Measurements from ENCODE around the gene PGM2L1.
"Not testable (repeated sequence)": the region's sequence is repeated elsewhere in the genome, so short reads cannot be mapped to it uniquely, and the experiment has no call there.

Gene PGM2L1

DNA sequence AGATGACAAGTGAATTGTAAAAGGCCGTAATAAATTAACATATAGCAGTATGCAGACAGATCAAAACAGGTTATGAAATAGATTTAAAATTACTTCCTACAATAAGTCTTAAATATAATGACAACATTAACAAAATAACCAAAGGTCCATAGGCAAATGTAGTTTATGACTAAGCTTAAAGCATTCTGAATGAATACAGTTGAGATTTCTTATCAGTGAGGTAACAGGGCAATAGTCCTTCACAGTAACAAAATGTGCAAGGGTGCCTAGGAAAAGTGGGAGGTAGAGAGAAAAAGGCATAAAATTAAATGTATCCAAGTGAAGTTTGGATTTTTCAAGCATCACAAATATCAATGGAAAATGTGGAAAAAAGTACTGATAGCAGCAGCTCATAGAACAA is 65.9 kb downstream of the PGM2L1 start:
- ATAC-seq = no peak

DNA sequence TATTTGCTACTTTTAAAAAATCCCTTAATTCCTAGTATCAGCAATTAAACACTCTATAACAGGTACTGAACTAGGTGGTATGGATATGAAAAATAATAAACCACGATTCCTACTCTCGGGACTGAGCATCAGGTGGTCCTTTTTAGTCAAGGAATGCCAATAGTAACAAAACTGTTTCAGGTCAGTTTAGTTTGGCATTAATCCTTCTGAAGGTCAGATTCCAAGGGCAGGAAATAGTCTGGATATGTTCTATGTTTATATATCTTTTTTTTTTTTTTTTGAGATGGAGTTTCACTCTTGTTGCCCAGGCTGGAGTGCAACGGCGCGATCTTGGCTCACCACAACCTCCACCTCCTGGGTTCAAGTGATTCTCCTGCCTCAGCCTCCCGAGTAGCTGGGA is 67.2 kb downstream of the PGM2L1 start:
- ATAC-seq = not testable (repeated sequence)

DNA sequence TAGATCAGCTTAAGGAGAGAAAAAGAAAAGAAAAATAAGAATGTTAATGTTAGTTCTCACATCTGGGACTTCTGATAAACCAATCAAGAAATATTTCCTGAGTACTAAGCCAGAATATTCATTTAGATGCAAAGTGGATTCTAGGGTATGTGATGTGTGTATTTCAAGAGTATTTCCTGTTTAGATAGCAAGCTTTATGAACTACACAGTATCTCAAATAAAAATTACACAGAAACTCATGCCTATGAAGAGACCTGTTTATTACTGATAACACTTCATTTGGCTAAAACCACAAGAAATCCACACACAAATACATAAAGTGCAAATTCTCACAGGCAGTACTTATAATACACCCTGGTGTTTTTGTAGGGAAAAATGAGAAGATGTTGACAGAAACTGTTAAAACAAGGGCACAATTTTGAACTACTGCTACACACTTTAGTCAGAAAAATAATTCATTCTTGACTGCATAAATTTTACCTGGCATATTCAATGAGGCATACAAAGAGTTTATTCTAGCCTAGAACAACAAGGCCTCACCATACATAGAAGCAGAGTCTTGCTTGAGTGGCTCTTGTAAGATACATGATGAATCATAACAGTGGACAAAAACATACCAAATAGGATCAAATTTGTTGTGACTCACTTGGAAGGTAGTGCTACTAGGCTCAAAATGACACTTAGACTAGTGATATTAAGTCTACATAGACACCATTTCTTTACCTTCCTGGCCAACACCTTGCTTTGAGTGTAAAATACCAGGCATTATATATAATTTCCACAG is 68.0 kb downstream of the PGM2L1 start:
- ATAC-seq = no peak

DNA sequence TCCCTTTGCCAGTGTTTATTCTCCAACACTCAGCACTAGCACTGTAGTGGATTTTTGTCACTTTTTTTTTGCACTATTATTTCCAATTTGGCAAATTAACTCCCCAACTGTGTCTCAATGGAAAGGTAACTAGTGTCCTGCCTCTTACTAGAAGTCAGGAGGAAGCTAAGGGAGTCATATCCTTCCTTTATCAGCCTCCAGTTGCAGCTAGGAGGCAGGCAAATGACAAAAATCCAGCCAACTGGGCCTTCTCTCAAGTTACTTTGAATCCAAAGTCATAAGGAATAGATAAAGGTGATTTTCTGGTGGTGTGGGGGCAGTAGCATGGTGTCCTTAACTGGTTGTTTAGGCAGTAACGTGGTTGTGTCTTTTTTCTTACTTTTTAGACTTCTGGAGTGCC is 71.2 kb downstream of the PGM2L1 start:
- no peak for ATAC-seq

DNA sequence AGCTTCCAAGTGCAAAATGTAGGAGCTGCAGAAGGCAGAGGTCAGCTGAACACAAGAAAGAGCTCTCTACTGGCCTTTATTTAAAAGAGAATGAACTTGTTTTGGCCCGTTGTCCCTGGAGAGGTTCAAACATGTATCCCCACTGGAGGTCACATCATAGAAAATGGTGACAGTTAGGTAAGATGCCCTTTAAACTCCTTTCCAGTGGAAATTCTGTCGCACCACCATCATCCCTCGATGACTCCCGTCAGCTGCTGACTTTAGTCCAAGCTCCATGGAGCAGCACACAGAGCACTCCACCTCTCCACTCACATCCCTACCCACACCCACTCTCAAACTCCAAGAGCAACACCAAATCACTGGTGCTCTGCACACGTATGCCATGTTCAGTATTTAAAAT is 71.6 kb downstream of the PGM2L1 start:
- no peak for ATAC-seq

DNA sequence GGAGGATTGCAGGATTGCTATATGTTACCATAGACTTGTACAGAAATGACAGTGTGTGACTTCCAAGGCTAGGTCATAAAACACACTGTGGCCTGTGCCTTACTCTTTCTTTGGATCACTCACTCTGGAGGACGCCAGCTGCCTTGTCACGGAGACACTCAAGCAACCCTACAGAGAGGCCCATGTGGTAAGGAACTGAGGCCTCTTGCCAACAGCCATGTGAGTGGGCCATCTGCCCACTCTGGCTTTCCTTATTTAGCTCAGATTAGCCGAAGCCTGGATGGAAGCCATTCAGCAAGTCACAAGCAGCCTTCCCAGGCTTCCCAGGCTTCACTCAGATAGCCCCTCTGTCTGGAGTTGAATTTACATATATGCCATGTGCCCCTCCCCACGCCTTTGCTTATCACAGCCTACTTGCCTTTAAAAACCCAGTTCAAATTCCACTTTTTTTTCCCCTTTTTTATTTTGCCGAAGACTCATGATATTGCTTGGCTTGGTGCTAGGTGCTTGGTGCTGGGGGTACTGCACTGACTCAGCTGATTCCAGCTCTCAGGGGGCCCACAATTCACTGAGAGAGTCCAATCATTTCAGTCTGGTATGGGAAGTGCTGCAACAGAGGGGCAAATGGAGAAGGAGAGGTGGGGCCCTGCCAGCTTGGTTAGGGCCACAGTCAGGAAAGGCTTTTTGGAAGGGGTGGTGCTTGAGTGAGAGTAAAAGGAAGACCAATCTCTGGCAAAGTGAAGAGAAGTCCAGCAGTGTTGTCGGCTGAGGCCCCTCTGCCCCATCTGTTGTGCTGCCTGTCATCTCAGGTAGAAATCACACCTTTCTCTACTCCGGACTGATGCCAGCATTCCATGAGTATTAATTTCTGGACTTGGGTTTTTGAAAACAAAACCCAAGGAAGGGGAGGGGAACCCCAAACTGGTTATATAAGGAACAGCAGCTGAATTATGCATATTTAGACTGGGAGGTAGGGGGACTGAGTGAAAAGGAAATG is 72.3 kb downstream of the PGM2L1 start:
- no peak for ATAC-seq

DNA sequence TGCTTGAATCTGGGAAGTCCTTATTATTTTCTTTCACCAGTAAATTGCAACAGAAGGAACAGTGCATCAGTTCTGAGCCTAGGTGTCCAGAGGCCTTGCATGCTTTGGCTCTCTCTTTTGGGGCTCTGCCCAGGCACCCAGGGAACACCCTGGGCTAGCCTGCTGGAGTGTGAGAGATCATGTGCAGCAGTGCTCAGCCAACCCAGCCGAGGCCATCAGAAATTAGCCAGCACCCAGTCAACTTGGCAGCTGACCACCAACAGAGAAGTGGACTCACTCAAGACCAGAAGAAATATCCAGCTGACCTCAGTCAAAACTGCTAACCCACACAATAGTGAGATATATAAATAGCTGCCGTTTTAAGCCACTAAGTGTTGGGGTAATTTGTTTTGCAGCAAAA is 75.6 kb downstream of the PGM2L1 start:
- ATAC-seq = no peak

DNA sequence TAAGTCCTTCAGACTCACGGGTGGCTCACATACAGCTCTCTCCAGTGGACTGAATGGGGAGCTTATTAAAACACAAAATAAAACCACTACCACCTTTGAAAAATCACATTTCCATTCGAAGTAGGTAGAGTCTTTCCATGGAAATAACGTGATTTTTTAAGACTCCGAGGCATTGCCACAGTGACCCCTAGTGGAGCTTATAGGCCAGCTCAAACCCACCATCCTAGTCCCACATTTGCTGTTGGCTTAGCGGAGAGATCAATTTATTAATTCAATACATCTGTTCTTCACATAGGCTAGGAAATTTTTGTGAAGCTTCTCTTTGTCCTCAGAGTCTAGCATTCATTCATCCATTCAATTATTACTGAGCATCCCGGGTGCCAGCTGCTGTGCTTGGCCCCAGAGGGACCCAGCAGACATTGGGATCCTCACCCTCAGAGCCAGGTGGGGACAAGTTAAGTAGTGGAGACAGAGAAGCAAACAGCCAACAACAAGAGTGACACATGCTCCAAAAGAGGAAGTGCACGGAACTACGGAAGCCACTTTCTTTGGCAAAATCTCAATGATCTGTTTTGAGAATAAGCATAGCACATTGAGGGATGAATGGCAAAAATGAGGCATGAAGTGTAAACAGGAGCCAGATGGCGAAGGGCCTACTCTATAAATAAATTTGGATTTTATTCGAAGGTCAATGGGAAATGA is 76.6 kb downstream of the PGM2L1 start:
- ATAC-seq = no peak

DNA sequence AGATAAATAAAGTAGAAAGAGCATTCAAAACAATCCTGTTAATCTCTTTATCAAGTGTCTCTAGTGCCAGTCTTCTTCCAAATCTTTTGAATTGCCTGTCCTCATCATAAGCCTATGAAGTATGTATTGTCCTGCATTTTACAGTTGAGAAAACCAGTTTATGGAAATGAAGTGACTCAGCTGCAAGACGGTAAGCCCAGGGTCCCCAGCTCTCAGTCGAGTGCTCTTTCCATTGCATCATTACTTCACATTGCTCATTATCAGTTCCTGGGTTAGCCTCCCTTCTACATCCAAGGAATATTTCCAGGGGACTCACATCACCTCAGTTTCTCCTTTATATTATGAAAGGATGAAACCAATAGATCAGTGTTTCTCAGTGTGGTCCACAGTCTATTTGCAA is 77.7 kb downstream of the PGM2L1 start:
- ATAC-seq = no peak

DNA sequence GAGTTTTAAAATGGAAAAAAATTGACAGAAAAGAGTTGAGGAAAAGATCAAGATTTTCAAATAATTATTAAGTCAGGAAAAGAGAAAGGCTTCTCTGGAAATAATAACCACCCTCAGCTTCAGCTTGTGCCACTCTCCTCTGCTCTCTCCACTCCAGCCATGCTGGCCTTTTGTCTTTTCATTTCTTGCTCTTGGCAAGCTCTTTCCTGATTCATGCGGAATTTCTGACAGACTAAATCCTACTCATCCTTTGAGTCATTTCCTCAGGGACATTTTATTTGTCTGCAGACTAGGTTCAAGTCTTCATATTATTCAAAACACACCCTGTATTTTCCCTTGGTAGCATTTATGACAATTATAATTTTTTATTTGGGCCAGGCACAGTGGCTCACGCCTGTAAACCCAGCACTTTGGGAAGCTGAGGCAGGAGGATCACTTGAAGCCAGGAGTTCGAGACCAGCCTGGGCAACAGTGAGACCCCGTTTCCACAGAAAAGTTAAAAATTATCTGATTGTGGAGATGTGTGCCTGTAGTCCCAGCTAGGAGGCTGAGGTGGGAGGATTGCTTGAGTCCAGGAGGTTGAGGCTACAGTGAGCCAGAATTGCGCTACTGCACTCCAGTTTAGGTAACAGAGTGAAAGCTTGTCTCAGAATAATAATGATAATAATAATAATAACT is 79.0 kb downstream of the PGM2L1 start:
- no peak for ATAC-seq

DNA sequence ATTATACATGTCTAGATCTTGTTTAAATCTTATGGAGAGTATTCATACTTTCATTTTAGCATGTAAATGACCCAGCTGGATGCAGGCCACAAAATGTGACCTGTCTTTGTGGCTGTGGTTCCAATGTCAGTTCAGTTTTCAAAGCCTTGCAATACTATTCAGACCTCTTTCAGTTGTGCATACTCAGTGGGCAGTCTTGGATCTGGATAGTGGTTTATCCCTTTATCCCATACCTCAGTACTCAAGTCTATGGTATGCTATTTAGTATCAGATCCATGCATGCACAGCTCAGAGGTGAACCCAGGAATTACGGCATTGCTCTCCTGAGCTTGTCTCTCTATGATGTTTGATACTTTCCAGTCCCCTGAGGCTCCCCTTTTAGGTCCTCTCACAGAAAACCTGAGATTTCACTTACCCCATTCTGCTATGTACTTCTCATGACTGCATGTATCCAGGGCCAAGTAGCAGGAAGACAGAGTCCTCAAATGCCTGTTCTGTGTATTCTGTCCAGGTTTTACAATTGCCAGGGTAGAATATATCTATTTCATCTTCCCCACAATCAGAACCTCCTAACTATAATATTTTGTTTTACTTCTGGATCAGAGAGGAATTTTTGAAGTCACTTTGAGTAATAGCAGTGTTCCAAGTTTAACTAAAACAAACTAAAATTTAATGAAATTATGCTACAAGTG is 79.8 kb downstream of the PGM2L1 start:
- no peak for ATAC-seq

DNA sequence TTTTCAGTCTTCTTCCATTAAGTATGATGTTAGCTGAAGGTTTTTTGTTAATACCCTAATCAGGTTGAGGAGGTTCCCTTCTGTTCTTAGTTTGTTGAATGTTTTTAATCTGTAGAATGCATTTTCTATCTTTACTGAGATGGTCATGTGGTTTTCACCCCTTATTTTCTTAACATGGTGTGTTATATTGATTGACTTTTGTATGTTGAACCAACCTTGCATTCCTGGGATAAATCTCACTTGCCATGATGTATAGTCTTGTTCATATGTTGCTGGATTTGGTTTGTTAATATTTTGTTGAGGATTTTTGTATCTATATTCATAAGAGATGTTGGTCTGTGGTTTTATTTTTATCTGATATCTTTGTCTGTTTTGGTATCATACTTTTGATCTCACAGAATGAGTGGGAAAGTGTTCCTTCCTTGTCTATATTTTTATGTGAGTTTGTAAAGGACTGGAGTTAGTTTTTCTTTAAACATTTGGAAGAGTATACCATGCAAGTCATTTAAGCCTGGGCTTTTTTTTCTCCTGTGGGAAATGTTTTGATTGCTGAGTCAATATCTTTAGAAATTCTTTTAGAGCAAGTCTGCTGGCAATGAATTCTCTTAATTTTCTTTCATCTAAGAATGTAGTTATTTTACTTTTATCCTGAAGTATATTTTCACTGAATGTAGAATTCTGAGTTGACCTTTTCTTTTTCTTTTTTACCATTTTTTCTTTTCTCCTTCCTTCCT is 81.3 kb downstream of the PGM2L1 start:
- ATAC-seq = no peak

DNA sequence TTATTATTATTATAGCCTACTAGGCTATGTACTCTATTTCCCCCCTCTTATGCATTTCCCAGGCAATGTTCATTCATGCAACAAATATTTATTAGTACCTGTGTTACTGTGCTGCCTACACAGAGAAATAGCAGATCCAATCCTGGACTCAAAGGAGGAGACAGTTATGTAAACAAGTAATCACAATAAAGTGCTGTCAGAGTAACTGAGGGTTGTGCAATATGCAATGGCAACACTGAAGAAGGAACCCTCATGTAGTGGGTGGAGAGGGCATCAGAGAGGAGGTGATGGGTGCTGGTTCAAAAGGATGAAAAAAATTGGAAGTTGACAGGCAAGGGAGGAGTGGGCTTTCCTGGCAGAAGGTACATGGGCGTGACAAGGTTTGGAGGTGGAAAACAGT is 85.9 kb downstream of the PGM2L1 start:
- no peak for ATAC-seq

DNA sequence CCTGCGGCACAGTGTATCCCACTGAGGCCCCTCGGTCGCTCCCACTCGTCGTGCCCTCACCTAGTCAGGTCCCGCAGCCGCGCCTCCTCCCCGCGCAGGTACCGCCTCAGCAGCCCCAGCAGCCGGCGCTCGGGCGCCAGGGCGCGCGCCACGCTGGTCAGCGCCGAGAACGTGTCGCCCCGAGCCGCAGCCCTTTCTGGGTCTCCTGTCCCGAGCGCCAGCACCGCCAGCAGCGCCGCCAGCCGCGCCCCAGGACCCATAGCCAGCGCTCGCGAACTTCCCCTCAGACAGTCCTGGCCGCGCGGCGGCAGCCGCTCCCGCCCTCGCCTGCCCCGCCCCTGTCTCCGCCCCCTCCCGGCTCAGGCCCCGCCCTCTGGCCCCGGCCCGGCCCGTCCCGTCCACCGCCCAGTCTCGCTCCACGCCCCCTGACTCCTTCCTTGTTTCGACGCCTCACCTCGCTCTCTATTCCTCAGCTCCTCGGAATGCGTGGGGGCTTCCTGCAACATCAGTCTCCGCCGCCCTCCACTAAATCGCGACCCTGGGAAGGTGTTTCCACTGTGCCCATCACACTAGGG is 86.8 kb downstream of the PGM2L1 start, which contains the start of gene P4HA3:
TSS of gene P4HA3 (minus strand) at position 289 of the 575 bp plus-strand sequence. CDS start at position 260, 29 bp downstream.
- peak; percentile 81 to 85 for ATAC-seq

DNA sequence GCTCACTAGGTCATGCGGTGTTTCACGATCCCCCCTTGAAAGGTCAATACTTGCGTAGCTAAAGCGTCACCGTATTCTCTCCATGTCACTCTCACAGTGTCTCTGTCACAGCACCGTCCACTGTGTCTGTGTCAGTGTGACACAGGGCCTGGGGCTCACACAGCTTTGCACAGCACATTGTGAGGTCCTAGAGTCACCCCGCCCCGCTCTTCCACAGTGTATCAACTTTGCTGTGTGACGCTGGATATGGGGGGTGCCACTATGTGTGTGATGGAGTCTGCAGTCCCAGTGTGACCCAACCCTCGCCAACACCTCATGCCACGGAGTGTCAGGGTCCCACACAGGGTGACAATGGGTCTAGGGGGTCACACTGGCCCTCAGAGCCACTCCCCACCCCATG is 87.4 kb downstream of the PGM2L1 start:
- no peak for ATAC-seq

DNA sequence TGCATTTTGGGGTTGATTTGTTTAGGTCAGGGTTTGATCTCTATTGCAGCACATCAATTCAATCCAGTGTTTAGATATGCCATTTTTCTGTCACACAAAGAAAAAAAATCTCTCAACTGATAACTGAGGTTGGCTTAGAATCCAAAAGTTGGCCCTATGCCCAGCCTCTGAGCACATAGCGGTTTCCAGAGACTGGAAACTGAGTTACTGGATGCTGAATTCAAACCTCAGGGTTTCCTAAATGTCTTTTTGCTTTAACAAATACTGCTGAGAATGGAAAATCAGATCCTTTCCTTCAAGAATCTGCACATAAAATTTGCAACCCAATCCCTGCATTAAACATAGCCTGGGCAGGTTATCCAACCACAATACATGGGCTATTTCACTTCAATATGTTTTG is 90.8 kb downstream of the PGM2L1 start:
- ATAC-seq = no peak

DNA sequence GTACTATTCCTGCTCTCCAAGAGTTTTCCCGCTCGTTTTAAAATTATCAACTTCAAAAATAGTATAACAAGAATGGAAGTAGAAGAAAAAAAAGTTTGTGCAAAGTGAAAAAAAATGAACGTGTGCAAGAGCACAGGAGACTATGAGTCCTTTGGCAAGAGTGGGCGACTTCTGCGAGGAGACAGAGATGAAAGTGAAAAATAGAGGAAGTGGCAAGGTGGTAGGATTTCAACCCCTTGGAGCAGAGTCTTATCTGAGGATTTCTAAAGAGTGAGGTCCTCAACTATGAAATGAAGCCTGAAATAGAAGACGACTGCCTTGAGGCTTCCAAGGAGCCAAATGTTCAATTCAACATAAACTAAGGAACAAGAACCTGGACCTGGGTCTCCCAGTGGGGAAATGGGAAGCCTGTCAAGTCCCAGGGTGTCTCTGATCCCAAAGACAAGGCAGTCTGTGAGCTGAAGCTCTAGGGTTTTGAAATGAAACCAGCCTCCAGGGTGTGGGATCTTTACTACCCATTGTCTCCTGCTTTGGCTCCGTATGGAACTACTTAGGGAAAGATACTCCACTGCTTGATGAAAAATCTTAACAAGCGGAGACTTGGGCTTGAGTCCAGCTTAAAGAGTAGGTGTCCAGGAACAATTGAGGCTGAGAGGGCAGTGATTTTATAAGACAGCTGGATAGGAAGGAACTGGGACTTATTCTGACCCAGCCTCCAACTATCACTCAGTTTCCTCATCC is 91.6 kb downstream of the PGM2L1 start:
- ATAC-seq = no peak

DNA sequence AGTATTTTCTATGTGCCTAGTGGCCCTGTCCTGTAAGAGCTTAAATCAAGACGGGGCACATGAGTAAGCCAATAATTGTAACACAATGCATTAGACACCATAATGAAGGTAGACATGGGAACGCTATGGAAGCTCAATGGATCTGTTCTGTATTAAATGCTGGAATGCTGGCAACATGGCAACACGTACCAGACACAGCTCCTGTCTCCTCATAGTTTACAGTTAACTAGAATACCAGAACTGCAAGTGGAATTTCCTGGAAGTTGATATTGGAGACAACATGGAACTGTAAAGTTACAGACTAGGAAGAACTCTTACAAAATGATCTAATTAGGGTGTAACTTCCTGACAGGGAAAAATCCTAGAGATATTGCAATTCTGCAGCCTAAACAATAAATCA is 99.2 kb downstream of the PGM2L1 start:
- no peak for ATAC-seq

DNA sequence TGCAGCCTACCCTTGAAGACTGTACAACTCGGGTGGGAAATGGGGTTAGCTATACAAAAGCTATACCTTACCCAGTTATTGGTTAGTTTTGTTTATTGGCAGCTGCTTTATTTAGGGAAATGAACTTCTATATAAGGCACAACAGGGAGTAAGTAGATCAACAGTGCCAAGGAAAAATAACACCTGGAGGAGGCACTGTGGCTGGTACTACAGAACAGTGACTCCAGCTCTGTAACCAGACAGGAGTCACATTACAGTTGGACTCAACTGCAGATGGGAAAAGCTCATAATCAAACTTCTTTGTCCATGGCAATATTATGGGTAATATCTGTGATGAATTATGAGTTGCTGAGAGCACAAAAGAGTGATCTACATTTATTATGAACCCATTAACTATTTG is 100.7 kb downstream of the PGM2L1 start:
- no peak for ATAC-seq

DNA sequence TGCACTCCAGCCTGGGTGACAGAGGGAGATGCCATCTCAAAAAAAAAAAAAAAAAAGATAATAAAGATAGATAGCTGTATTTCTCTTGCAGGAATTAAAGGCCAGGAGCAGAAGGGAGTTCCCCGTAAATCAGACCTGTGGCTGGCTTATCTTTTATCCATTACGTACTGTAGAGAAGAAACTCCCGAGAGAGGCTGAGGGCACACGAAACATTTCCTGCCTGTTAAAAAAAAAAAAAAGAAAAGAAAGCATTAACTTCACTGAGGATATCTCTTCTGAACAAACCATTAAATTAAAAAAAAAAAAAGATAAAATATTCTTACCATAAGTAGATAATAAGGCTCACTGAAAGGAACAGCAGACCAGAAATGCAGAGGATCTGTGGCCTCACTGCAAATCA is 109.3 kb downstream of the PGM2L1 start:
- no peak for ATAC-seq
